Frontal cortex (tissue), 4 donors: Measurements from ENCODE around the gene PNPLA3. TPM values are rescaled to one million over a fixed set of nuclear protein-coding genes. Genes with fewer than 3 reads are reported as not detected.

Source experiments
- DNase-seq, 2 donors: peaks; one replicate each; pipeline ENCODE4 v3.0.0; 2012; ENCODE audit warnings: low spot score in 2 of 2
- FAIRE-seq: peaks from 2 replicates; lab custom pipeline; 2012; peaks lifted over from hg19 to GRCh38; lab: Jason Lieb, UNC
- total RNA-seq: library from RNA; depleted of rRNA; stranded (reverse); fragments of >200 nt; gene quantifications from one replicate; pipeline ENCODE4 v1.2.3, GENCODE V29; 2014
- donor health status: control.
- donor health status: control.
- donor health status: control.

PNPLA3 gene
- total RNA-seq, 1 donor from 2014 or later, result 17.5 TPM

DNA sequence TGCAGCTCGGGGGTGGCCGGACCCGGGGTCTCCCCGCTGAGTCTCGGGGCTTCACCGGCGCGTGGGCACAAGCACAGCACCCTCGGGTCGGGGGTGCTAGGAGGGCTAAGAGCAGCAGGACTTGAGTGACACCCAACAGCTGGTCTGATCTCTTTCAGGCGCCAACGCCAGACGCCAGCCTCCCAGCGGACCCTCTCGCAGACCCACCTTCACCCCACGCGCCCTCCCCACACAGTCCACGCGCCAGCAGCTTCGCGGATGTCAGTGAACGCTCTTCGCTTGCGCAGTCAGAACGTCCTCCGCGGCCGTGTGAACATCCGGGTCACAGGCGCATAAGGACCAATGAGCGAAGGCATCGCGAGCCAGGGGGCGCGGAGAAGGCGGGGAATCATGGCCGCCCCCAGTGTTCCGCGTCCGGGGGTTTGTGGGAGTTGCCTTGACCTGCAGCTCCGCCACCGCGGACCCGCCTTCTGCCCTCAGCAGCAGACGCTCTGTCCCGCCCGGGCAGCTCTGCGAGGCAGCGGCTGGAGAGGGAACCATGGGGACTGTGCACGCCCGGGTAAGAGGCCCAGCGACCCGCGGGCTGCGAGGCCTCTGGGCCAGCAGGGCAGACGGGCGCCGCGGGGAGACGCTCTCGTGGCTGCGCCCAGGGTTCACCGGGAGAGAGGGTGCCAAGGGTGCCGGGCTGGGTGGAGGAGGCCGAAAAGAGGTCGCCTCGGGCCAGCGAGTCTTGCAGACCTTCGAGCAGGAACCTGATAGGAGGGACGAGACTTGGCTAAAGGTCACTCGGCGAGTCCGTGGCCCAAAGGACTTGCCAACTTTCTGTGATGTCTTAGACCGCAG, 31.7 kb downstream of the PNPLA3 start, which contains the start of gene SAMM50:
SAMM50 (plus strand) TSS at position 403 of the 843 bp plus-strand sequence; CDS start at position 539, 136 bp downstream.
- DNase-seq (peak; percentile 89 to 94), FAIRE-seq (no peak)

DNA sequence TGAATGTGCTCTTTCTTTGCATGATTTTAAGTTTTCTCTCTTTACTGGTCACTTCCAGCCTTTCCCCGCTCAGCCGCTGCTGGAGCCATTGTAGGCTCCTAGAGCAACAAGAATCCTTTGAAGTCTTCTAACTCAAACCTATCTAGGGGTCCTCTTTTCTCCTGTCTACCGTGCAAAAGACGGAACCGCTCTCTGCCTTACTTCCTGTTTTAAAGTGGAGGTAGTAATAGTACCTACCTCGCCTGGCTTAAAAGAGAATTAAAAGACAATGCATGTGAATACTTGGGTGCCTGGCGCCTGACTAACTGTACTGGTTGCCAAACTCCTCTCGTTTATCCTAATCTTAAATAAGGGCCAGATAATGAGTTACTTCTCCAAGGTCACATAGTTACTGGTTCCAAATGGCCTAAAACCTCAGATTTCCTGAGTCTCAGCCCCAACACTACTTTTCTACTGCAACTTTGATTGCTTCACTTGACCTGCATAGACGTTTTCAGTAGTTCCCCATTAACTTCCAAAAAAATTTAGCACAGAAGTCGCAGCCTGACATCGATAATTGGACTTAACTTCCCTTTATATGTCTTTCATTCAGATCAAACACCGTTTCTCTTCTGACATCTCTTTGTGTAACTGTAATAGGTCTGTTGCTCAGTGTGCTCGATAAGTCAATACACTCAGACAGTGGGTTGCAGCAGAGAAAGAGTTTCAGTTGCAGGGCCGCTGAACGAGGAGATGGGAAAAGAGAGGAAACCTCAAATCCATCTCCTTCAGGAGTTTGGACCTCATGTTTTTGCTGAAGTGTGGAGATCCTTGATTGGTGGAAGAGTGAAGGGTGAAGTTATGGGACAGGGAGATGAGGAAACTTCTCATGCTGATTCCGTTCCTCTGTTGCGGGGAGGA, 32.5 kb downstream of the PNPLA3 start:
- DNase-seq, result no peak
- FAIRE-seq, result no peak

DNA sequence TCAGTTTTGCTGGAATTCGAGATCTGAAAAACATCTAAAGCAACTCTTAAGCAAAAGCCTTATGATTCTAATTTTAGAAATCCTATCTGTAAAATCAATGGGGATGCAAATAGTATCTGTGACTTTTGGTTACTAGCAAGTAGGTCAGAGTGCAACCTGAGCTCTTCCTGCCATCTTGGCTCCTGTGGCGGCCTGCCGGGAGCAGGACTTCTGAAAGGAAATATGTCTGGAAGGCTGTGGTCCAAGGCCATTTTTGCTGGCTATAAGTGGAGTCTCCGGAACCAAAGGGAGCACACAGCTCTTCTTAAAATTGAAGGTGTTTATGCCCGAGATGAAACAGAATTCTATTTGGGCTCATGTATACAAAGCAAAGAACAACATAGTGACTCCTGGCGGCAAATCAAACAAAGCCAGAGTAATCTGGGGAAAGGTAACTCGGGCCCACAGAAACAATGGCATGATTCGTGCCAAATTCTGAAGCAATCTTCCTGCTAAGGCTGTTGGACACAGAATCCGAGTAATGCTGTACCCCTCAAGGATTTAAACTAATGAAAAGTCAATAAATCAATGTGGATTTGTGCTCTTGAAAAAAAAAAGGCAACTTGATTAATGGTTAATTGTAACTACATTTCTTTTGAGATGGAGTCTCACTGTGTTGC, 33.3 kb downstream of the PNPLA3 start:
- DNase-seq (no peak), FAIRE-seq (no peak)

DNA sequence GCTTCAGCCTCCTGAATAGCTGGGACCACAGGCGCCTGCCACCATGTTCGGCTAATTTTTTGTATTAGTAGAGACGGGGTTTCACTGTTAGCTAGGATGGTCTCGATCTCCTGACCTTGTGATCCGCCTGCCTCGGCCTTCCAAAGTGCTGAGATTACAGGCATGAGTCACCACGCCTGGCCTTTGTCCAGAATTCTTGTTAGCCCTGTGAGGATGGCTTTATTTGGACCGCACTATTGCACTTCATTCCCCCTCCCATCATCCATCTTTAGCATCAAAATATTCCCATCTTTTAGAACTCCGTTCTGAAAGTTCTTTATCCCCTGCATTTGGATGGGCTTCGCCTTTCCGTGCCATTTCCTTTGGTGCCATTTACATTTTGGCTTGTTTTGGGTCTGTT, 34.3 kb downstream of the PNPLA3 start:
- no peak for FAIRE-seq

DNA sequence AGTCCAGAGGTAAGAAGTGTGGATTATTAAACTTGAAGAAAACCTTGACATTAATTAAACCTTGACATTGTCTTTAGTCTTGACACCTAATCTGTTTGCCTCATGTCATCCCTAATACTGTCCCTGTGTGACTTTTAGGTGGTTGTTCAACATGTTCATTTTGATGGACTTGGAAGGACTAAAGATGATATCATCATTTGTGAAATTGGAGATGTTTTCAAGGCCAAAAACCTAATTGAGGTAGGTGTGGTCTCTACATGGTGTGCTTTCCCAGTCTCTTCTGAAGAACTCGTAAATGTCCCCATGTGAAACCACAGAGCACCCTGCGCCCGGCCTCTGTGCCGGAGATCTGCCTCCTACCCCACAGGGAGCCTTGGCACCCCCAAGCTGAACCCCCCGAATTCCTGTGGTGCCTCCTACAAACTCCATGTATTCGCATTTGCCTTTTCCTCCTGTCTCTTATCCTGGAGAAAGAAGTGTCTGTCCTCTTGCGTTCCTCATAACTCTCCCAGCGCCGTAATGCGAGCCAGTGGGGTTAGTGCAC, 40.8 kb downstream of the PNPLA3 start:
- DNase-seq, result no peak
- FAIRE-seq, result no peak

More for the DNA sequence above, 34.3 kb downstream of the PNPLA3 start:
- no peak for DNase-seq

DNA sequence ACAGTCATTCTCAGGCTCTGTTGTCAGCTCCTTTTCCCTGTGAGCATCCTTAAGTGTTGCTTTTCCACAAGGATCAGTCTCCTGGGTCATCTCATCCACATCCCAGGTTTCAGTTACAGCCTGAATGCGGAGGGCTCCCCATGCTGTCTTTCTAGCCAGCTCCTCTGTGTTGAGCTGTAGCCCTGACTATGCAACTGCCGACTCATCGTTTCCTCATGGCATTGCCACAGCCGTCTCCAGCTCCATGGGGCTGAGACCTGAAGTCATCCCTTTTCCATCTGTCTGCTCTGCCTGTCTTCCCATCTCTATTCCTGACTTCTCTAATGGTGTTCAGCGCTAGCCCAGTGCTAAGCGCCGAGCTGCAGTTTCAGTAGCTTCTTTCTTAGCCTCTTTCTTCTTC, 43.5 kb downstream of the PNPLA3 start:
- DNase-seq, result no peak
- no peak for FAIRE-seq

DNA sequence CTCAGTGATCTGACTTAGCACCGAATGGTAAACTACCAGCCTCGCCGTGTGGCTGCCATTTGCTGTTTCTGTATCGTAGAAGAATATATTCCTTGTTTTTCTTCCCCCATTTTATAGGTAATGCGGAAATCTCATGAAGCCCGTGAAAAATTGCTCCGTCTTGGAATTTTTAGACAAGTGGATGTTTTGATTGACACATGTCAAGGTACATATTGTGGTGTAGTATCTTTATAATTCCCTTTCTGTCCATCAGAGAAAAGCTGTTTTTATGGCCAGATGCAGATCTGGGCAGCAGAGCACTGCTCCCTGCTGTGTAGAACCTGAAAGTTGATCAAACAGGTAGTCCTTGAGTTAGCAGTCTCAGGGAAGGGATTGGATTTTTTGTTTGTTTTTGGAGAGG, 45.0 kb downstream of the PNPLA3 start:
- DNase-seq (no peak), FAIRE-seq (no peak)

DNA sequence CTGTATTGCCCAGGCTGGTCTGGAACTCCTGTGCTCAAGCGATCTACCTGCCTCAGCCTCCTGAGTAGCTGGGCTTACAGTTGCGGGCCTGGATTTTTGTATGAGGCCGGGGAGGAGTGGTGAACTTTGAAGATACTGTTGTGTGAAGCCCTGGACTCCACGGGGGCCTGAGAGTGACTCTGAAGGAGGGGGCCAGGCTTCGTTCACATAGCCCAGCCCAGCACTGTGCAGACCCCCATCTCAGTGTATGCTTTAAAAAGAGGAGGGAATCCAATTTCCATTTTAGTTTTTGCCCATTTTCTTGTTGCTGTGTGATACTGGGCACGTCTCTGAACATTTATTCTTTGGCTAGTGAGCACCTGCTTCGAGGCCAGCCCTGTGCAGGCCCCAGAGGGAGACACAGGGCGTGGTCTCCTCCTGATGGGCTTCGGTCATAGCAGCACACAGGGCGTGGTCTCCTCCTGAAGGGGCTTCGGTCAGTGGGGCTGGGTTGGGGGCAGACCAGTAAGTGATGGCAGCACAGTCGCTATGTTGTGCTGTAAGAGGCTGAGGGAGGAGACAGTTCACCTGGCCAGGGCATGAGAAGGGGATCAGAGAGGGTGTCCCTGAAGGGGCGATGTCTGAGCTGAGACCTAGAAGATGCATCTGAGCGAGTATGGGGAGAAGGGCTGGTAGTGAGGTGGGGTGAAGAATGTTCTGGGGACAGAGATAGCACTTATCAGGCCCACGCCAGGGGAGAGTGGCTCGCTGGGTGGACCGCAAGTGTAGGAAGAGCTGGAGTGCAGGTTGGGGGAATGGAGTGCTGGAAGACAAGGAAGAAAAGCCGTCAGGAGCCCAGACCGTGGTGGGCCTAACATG, 45.6 kb downstream of the PNPLA3 start:
- DNase-seq, result no peak
- no peak for FAIRE-seq

DNA sequence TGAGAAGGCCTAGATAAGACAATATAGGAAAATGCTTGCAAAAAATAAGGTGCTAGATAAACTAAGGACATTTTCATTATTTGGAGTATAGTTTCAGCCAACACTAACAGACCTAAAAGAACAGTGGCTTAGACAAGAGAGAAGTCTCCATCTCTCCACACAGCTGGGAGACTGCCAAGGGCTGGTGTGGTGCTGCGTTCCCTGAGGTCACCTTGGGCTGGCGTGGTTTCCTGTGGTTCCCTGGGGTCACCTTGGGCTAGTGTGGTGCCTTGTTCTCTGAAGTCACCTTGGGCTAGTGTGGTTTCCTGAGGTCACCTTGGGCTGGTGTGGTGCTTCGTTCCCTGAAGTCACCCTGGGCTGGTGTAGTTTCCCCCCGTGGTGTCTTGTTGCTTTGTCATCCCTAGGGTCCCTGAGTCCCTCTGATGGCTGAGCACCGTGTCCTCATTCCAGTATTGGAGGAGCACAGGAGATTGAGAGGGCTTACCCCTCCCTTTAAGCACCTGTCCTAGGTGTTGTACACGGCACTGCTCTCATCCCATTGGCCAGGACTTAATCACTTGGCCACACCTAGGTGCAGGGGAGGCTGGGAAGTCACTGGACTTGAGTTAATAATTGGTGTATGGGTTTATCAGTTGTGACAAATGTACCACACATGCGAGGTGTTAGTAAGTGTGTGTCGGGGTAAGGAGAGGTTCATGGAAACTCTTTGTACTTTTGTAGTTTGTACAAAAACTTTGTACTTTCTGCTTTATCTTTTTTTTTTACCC, 46.6 kb downstream of the PNPLA3 start:
- DNase-seq, result no peak
- FAIRE-seq, result no peak

DNA sequence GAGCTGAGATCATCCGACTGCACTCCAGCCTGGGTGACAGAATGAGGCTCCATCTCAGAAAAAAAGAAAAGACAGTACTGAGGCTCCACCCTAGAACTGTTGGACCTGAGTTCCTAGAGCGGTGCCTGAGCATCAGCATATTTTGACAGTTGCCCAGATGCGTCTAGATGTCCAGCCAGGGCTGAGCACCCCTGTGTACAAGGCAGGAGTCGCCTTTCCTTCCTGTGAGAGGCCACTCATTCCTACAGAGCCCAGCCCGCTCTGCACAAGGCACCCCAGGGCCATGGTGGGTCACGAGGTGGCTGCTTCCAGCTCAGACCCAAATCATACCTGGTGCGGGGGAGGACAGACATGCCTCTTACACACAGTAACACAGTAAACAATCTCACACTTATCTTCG, 47.5 kb downstream of the PNPLA3 start:
- FAIRE-seq, result no peak

DNA sequence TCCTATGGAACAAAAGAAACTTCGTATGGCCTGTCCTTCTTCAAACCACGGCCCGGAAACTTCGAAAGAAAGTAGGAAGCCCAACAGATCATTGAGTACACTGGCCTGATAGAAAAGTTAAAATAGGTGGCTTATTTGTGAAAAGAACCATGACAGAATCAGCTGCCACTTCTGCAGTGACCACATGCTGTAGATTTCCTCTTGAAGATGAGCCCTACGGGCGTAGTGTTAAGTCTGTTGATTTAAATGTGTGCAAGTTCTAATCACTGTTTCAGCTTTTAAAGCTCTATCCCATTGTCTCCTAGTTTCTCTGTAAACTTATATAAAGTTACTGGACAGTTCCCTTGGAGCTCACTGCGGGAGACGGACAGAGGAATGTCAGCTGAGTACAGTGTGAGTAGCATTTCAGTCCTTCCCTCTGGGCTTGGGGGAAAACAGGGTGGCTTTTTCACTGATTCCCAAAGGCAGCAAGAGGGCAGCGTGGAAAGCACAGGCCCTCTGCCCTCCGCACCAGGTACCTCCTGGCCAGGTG, 49.4 kb downstream of the PNPLA3 start:
- FAIRE-seq (no peak), DNase-seq (no peak)

More for the DNA sequence above, 47.5 kb downstream of the PNPLA3 start:
- DNase-seq, result no peak

DNA sequence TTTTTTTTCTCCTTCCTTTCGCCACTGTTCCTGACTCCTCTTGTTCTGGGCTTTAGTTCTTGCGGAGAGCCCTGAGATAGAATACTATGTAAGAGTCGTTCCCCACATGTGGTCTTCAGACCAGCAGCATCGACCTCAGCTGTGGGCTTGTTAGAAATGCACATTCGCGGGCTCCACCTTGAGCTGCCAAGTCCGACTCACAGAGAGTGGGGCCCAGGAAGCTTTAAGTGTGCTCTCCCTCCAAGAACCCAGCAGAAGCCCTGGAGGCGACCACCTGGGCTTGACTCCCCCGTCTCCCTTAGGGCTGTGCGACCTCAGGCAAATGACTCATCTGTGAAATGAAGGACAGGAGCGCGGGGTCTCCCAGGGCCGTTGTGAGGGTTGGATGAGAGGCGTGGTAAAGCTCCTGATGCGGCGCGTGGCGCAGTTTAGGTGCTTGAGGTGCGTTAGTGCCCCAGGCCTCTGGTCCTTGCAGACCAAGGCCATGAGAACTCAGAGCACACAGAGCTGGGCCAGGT, 50.5 kb downstream of the PNPLA3 start:
- no peak for FAIRE-seq
- DNase-seq, result no peak

DNA sequence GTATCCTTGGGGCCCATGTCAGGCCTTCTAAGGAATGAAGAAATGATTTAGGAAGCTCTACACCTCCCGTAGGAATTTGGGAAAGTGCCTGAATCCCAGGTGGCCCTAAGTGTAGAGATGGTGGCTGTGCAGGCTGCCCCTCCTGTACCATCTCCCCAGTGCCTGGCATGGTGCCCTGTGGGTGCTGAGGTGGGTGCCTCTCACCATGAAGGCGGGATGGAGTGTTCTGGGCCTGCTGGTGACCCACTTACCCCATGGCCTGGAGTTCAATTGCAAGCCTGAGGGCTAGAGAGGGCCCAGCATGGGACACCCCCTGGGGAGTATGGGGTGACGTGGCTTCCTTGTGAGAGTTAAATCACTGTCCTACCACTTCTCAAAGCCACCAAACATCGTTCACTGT, 51.4 kb downstream of the PNPLA3 start:
- FAIRE-seq (no peak), DNase-seq (no peak)

DNA sequence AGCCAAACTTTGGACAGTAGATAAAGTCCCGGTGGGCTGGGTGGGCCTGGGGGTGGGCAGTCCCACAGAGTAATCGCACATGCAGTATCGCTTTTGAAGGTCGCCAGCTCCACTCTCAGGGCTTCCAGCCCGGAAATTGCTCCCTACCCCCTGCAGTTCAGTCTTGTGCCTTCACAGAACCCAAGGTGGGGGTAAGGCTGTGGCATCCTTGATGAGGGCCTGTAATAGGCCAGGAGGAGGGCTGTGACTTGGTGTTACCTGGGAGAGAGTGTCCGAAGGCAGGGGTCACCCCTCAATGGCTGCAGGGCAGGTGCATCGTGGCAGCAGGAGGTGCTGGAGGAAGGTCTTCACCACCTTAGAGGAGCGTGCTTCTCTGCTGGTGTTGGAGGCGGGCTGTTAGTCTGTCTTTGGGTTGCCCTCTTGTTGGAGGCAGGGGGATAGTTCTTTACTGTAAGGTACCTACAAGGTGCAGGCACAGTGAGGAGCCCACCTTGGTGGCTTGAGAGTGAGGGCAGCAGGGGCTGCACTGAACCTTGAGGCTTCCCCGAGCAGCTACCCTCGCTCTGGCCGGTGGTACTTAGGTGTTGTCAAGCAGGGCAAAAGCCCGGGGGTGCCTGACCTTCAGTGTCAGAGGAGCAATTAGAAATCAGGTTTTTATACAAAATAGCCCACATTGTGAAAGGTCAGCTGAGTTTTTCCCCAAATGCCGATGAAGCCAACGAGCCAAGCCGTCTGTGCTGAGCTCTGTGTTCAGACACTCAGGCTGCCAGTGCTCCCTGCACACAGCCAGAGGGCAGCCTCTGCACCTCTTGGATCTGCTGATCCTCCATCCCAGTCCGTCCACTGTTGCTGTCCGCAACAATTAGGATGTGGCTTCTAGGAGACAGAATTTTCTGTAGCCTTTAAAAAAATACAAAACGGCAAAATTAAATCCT, 53.5 kb downstream of the PNPLA3 start:
- FAIRE-seq (no peak), DNase-seq (no peak)

DNA sequence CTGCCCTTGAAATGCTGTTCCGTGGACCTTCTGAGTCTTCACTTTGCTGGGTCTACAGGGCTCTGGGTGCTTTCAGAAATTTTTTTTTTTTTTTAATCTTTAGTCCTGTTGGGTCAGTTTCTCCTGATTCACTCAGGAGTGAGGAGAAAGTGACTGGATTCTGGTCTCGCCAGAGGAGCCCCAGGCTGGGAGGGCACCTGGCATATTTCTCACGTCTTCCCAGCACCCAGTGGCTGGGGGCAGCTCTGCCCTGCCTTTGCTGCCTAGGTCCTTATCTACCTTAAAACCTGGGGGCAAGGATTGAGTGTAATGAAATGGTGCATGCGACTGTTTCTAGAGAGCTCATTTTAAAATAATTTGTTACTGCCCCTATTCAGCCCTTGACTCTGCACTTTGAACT, 55.0 kb downstream of the PNPLA3 start:
- DNase-seq, result no peak
- no peak for FAIRE-seq

DNA sequence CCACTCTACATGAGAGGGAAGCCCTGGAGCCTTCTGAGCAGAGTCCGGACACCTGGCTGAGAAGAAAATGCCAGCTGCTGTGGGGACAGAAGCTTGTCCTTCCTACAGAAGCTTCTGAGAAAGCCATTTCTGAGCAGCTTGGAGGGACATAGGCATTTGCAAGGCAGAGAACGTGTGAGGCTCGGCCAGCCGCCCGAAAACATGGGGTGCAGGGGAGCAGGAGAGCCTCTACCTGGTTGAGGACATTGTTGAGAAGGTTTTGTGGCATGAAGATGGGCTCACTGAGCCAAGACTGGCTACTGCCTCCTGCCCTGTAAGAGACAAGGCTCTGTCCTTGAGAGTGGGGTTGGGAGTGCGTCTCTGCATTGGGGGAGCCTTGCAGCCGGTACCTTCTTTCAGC, 57.0 kb downstream of the PNPLA3 start:
- DNase-seq (no peak), FAIRE-seq (no peak)

DNA sequence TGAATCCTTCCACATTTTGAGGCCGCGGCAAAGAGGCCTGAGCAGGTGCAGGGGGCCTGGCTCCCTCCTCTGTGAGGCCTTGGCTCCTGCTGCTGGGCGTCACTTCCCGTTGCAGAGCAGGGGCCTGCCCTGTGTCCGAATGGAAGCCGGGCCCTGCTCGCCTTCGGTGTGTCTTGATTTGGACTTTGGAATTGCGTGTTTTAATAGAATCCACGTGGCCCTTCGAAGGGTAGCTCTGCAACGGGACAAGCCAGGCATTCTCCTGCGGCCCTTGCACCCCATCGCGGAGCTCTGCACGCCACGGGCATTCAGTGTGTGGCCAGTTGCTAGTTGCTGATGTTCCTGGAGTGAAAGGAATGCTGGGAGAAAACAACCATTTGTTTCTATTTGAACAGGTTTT, 57.4 kb downstream of the PNPLA3 start:
- no peak for FAIRE-seq
- DNase-seq, result no peak
